ENCODE data around the gene ATP8B2.
"Not testable (repeated sequence)": the region's sequence is repeated elsewhere in the genome, so short reads cannot be mapped to it uniquely, and the experiment has no call there.

Gene ATP8B2

GRCh38 chr1:154324669-154325582 lies at the start of gene ATP8B2:
ATP8B2 (plus strand) TSS chr1:154325525; CDS start chr1:154328142, 2,617 bp downstream.
- no peak for TF ChIP-seq JUND (IDR thresholded peaks at IDR 0.05; ENCODE audit: low read depth)
- DNase-seq (ENCODE audit: low read depth in 1 of 2, low spot score in 1 of 2): peak; percentile 86 to 87
- in situ Hi-C loops (cut with HindIII; ENCODE audit: low pct_unique_long_range_greater_than_20kb, low sequenced_read_pairs): no loop called here

GRCh38 chr1:154276797-154277196 lies 48.5 kb upstream of the ATP8B2 start:
- peak in 1 of 2 experiments; percentile 31 for DNase-seq (ENCODE audit: low read depth in 1 of 2, low spot score in 1 of 2)
- in situ Hi-C loops (cut with HindIII; ENCODE audit: low pct_unique_long_range_greater_than_20kb, low sequenced_read_pairs): no loop called here

GRCh38 chr1:154287591-154287990 lies 37.7 kb upstream of the ATP8B2 start:
- in situ Hi-C loops (cut with HindIII; ENCODE audit: low pct_unique_long_range_greater_than_20kb, low sequenced_read_pairs); DNase-seq (ENCODE audit: low read depth in 1 of 2, low spot score in 1 of 2): not testable (repeated sequence)

More at GRCh38 chr1:154276797-154277196, 48.5 kb upstream of the ATP8B2 start:
- no peak for TF ChIP-seq JUND (IDR thresholded peaks at IDR 0.05; ENCODE audit: low read depth)

- in situ Hi-C loops (cut with HindIII; ENCODE audit: low pct_unique_long_range_greater_than_20kb, low sequenced_read_pairs): no loop called here
- no peak for TF ChIP-seq JUND (IDR thresholded peaks at IDR 0.05; ENCODE audit: low read depth)
- no peak for DNase-seq (ENCODE audit: low read depth in 1 of 2, low spot score in 1 of 2)
Observed at GRCh38 chr1:154288661-154289060, 36.7 kb upstream of the ATP8B2 start.

- peak; percentile 30 for DNase-seq (ENCODE audit: low read depth in 1 of 2, low spot score in 1 of 2)
- no peak for TF ChIP-seq JUND (IDR thresholded peaks at IDR 0.05; ENCODE audit: low read depth)
- in situ Hi-C loops (cut with HindIII; ENCODE audit: low pct_unique_long_range_greater_than_20kb, low sequenced_read_pairs): no loop called here
Observed at GRCh38 chr1:154290921-154291320, 34.4 kb upstream of the ATP8B2 start.

- peak in 1 of 2 experiments; percentile 20 for DNase-seq (ENCODE audit: low read depth in 1 of 2, low spot score in 1 of 2)
- in situ Hi-C loops (cut with HindIII; ENCODE audit: low pct_unique_long_range_greater_than_20kb, low sequenced_read_pairs): no loop called here
- no peak for TF ChIP-seq JUND (IDR thresholded peaks at IDR 0.05; ENCODE audit: low read depth)
Observed at GRCh38 chr1:154295408-154296235, 29.7 kb upstream of the ATP8B2 start.

- no peak for DNase-seq (ENCODE audit: low read depth in 1 of 2, low spot score in 1 of 2)
- no peak for TF ChIP-seq JUND (IDR thresholded peaks at IDR 0.05; ENCODE audit: low read depth)
- in situ Hi-C loops (cut with HindIII; ENCODE audit: low pct_unique_long_range_greater_than_20kb, low sequenced_read_pairs): no loop called here
Observed at GRCh38 chr1:154301582-154301981, 23.7 kb upstream of the ATP8B2 start.

- in situ Hi-C loops (cut with HindIII; ENCODE audit: low pct_unique_long_range_greater_than_20kb, low sequenced_read_pairs): no loop called here
- TF ChIP-seq JUND (IDR thresholded peaks at IDR 0.05; ENCODE audit: low read depth): no peak
- no peak for DNase-seq (ENCODE audit: low read depth in 1 of 2, low spot score in 1 of 2)
Observed at GRCh38 chr1:154304664-154305337, 20.5 kb upstream of the ATP8B2 start.

GRCh38 chr1:154306151-154306550 lies 19.2 kb upstream of the ATP8B2 start:
- peak in 1 of 2 experiments; percentile 48 for DNase-seq (ENCODE audit: low read depth in 1 of 2, low spot score in 1 of 2)
- TF ChIP-seq JUND (IDR thresholded peaks at IDR 0.05; ENCODE audit: low read depth): no peak

GRCh38 chr1:154307670-154308270 lies 17.6 kb upstream of the ATP8B2 start:
- DNase-seq (ENCODE audit: low read depth in 1 of 2, low spot score in 1 of 2); in situ Hi-C loops (cut with HindIII; ENCODE audit: low pct_unique_long_range_greater_than_20kb, low sequenced_read_pairs): not testable (repeated sequence)

More at GRCh38 chr1:154306151-154306550, 19.2 kb upstream of the ATP8B2 start:
- in situ Hi-C loops (cut with HindIII; ENCODE audit: low pct_unique_long_range_greater_than_20kb, low sequenced_read_pairs): no loop called here

- in situ Hi-C loops (cut with HindIII; ENCODE audit: low pct_unique_long_range_greater_than_20kb, low sequenced_read_pairs); DNase-seq (ENCODE audit: low read depth in 1 of 2, low spot score in 1 of 2): not testable (repeated sequence)
Observed at GRCh38 chr1:154309136-154309535, 16.2 kb upstream of the ATP8B2 start.

GRCh38 chr1:154312229-154313065 lies 12.9 kb upstream of the ATP8B2 start:
- DNase-seq (ENCODE audit: low read depth in 1 of 2, low spot score in 1 of 2); in situ Hi-C loops (cut with HindIII; ENCODE audit: low pct_unique_long_range_greater_than_20kb, low sequenced_read_pairs): not testable (repeated sequence)
